Activated CD4-positive, alpha-beta memory T cell treated with anti-CD3 and anti-CD28 coated beads for 36 hours (primary cell): ENCODE measurements around the gene ANKRD33B. TPM values are rescaled to one million over a fixed set of nuclear protein-coding genes. Genes with fewer than 3 reads are reported as not detected.
"Not testable (repeated sequence)": the region's sequence is repeated elsewhere in the genome, so short reads cannot be mapped to it uniquely, and the experiment has no call there.

Experiments
- CTCF ChIA-PET: fragments of 350-600 bp; sonication (Branson Sonifier 250); formaldehyde crosslinking; loops from one replicate; lab custom pipeline; 2021; ENCODE audit warnings: antibody characterized with exemption, inconsistent platforms; lab: Charles Lee
- POLR2A ChIA-PET: fragments of 350-600 bp; sonication (Branson Sonifier 250); formaldehyde crosslinking; loops from one replicate; lab custom pipeline; 2021; ENCODE audit warnings: antibody characterized with exemption; lab: Charles Lee
- DNase-seq: peaks from one replicate; pipeline ENCODE4 v3.0.0-alpha.2; 2020
- H3K27ac Mint-ChIP-seq: one replicate; pipeline ENCODE4 v1.8.0; 2021; ENCODE audit warnings: mixed read lengths
- H3K27me3 Mint-ChIP-seq: one replicate; pipeline ENCODE4 v1.8.0; 2021; ENCODE audit warnings: mixed read lengths
- H3K36me3 Mint-ChIP-seq: one replicate; pipeline ENCODE4 v1.8.0; 2021; ENCODE audit warnings: mixed read lengths
- H3K4me1 Mint-ChIP-seq: one replicate; pipeline ENCODE4 v1.8.0; 2021; ENCODE audit warnings: low read depth, mixed read lengths
- H3K4me3 Mint-ChIP-seq: one replicate; pipeline ENCODE4 v1.8.0; 2021; ENCODE audit warnings: mild to moderate bottlenecking, mixed read lengths
- H3K9me3 Mint-ChIP-seq: one replicate; pipeline ENCODE4 v1.8.0; 2021; ENCODE audit warnings: mixed read lengths
- intact Hi-C: fragments of 100-400 bp; cut with micrococcal nuclease; formaldehyde crosslinking; loops from one replicate; pipeline ENCODE4 v1.15.1; 2023
- total RNA-seq, 2 experiments: library from RNA; stranded (reverse); gene quantifications; one replicate each; pipeline ENCODE4 v1.2.3, GENCODE V29; 2021

The ANKRD33B gene
- total RNA-seq, 2 experiments from 2014 or later: 9.9 to 10.0 TPM

DNA sequence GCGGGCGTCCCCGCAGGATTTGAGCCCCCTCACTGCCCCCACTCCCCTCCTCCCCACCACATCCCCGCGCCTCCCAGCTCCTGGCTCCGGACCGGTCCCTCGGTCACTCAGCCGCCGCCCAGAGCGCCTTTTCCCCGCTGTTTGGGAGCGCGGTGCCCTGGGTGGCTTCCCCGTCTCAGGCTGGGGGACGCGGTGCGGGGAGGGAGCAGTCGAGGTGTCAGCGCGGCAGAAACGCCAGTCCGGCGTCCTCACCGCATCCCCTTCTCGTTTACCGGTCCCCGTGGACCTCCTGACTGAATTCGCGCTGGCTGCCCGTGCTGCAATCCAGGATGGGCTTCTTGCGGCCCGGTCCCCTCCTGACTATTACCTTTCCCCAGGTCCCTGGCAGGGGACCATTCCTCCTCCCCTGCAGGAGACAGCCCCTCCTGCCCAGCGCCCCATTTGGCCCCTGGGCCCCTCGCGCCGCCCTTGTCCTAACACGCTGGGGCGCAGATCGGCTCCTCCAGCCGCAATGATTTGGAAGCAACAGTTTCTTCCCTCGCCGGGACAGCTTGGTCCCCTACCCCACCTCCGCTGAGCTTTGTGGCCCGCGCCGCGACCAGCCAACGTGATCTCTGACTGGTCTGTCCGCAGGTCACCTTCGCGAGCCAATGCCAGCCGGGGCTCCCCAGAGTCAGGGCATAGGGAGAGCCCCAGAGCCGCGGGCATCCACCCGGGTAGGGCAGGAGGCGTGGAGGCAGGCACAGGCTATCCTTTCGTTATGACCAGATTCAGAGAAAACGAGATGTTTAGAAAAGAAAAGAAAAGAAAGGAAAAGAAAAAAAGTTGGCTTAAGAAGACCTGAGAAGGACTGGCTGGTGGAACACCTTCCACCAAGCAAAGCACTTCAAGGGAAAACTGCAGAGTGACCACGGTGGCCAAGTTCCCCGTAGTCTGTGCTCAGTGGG, 1.2 kb downstream of the ANKRD33B start:
- peak; percentile 49 for DNase-seq
- H3K4me3 Mint-ChIP-seq: peak overlapping the region; percentile 84
- POLR2A ChIA-PET: interaction anchor here (0.6 to 0.9 kb wide), 2 partner anchors 65 to 72 kb away, joined by 3 to 4 read pairs; no protein-coding TSS in a partner anchor
- H3K4me1 Mint-ChIP-seq: peaks cover 21% of the 10 kb centered on the region
- no peaks in the 10 kb centered on the region for H3K9me3 Mint-ChIP-seq
- peaks cover 3% of the 10 kb centered on the region for H3K27me3 Mint-ChIP-seq
- H3K27ac Mint-ChIP-seq: no peak overlapping the region
- intact Hi-C loops: loop anchor here (1.0 to 10.0 kb wide), 7 partner anchors 14 to 213 kb away; partner anchors contain the start of genes DAP, MARCHF6 and ROPN1L
- CTCF ChIA-PET: interaction anchor here (1.0 to 1.4 kb wide), 2 partner anchors 62 kb away, joined by 3 to 4 read pairs; no protein-coding TSS in a partner anchor
- H3K36me3 Mint-ChIP-seq: no peaks in the 10 kb centered on the region

DNA sequence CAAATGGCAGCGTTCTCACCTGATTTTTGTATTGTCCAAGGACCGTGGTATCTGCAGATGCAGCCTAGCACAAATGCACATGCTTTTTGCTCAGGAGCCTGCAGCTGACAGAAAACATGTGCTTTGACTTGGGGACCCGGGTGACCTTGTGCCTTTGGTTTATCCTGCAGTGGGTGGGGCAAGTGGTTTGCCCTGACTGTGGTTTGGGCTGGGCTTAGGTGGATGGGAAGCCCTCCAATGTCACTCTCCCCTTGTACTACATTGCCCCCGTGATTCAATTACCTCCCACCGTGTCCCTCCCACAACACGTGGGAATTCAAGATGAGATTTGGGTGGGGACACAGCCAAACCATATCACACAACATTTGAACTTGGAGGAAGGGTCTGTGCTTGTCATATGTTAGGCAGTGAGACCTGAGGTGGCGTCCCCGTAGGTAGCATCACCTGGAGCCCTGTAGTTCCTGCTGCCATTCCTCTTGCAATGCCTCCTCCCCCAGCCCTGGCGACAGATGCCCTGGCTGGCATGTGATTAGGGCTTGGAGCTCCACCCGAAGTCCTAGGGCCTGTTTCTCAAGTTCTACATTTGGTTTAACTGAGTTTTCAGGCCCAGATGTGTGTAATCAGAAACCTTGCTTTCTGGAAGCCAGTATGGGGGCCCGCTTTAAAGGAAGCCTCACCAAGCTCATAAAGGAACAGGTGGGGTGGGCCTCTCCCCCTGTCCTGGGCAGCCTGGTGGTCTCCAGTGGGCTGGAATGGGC, 2.1 kb downstream of the ANKRD33B start:
- intact Hi-C loops: loop anchor here (1.0 to 10.0 kb wide), 4 partner anchors 13 to 121 kb away; partner anchors contain the start of gene ROPN1L

DNA sequence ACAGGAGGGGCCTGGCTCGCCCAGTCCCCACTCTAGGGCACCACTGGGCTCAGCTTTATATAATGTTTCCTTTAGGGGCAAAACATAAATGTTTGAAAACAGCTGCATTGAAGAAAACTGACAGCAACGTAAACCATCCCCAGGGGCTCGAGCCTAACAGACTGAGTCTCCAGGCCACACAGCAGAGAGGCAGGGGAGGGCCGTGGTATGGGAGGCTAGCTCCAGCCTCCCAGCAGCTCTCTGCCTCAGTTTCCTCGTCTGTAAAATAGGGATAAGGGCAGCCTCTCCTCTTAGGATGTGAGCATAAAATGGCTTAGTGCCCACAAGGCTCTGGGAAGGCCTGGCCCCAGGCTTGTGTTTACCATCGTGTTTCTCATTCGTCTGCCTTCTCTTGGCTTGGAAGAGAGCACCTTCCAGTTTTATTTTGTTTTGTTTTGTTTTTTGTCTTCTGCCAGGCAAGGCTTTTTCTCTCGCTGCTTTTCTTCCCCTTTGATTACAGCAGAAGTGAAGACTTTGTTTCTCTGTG, 2.7 kb downstream of the ANKRD33B start:
- intact Hi-C loops: loop anchor here (10.0 kb wide), 1 partner anchor 122 kb away; the partner anchor contains the start of gene ROPN1L
- H3K27ac Mint-ChIP-seq: no peak overlapping the region
- H3K4me1 Mint-ChIP-seq: peaks cover 21% of the 10 kb centered on the region
- no peak for DNase-seq
- CTCF ChIA-PET: interaction anchor here (0.8 to 1.1 kb wide), 2 partner anchors 10 to 24 kb away, joined by 3 to 4 read pairs; no protein-coding TSS in a partner anchor
- POLR2A ChIA-PET: interaction anchor here (1.3 kb wide), 1 partner anchor 69 kb away, joined by 3 read pairs; no protein-coding TSS in a partner anchor
- no peaks in the 10 kb centered on the region for H3K36me3 Mint-ChIP-seq
- peak overlapping the region; percentile 42 for H3K4me3 Mint-ChIP-seq
- H3K9me3 Mint-ChIP-seq: no peaks in the 10 kb centered on the region
- peaks cover 3% of the 10 kb centered on the region for H3K27me3 Mint-ChIP-seq

More for the DNA sequence above, 2.1 kb downstream of the ANKRD33B start:
- Mint-ChIP-seq H3K4me1 (peaks cover 21% of the 10 kb centered on the region), H3K27ac (no peak overlapping the region), H3K27me3 (peaks cover 3% of the 10 kb centered on the region), H3K36me3 (no peaks in the 10 kb centered on the region), H3K9me3 (no peaks in the 10 kb centered on the region), H3K4me3 (peak overlapping the region; percentile 84)
- ChIA-PET POLR2A (no interaction called here), CTCF (interaction anchor here (0.8 to 1.1 kb wide), 3 partner anchors 10 to 61 kb away, joined by 3 to 4 read pairs (median 3); no protein-coding TSS in a partner anchor)
- DNase-seq: no peak

DNA sequence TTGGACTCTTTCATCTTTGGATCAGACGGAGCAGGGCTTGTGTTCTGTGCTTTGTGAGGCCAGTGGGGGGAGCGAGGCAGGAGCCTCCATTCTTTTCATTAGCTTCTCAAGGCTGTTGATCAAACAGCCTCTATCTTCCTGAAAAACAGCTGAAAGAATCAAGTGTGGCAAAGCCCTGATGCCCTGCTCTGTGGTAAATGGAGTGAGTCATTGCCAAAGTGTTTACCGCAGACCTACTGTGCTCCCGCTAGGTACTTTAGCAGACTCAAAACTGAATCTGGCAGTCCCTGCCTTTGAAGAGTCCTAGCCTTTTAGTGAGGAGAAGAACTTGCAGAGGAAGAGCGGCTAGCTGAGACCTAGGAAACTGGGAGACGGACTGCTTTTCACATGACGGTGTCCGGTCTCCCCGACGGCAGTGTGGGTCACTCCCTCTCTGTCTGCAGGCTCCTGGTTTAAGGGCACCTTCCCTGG, 3.3 kb downstream of the ANKRD33B start:
- POLR2A ChIA-PET: interaction anchor here (1.3 kb wide), 1 partner anchor 68 kb away, joined by 3 read pairs; no protein-coding TSS in a partner anchor
- Mint-ChIP-seq H3K4me3 (peak overlapping the region; percentile 42), H3K9me3 (no peaks in the 10 kb centered on the region), H3K27me3 (peaks cover 2% of the 10 kb centered on the region), H3K27ac (no peak overlapping the region), H3K4me1 (peaks cover 21% of the 10 kb centered on the region), H3K36me3 (no peaks in the 10 kb centered on the region)
- DNase-seq: peak; percentile 46
- intact Hi-C loops: loop anchor here (10.0 kb wide), 1 partner anchor 122 kb away; the partner anchor contains the start of gene ROPN1L
- CTCF ChIA-PET: interaction anchor here (0.8 to 1.0 kb wide), 2 partner anchors 25 to 61 kb away, joined by 3 to 4 read pairs; no protein-coding TSS in a partner anchor

DNA sequence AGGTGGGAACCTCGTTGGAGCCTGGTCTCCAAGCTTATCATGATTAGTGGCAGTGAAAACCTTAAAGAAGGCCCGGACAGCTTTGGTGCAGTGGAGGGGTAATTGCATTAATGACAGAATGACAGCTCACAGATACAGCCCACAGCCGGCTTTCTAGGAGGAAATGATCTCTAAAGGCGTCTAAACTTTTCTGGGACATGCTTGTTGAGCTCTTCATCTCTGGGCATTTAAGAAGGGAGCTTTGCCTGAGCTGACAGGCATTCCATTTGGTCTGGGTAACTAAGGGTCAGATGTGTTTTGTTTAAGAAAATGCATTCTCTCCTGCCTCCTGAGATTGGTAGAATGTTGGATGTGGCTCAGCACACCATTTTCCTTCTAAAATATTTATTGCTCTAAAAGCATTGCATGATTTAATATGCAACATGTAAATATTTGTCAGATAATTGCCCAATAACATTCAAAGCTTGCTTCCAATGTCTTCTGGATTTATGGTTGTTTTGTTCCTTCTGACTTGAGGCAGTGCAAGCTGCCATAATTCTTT, 4.0 kb downstream of the ANKRD33B start:
- H3K9me3 Mint-ChIP-seq: no peaks in the 10 kb centered on the region
- intact Hi-C loops: loop anchor here (10.0 kb wide), 1 partner anchor 123 kb away; the partner anchor contains the start of gene ROPN1L
- peaks cover 2% of the 10 kb centered on the region for H3K27me3 Mint-ChIP-seq
- no peak for DNase-seq
- ChIA-PET CTCF (interaction anchor here (1.0 kb wide), 1 partner anchor 60 kb away, joined by 4 read pairs; no protein-coding TSS in a partner anchor), POLR2A (interaction anchor here (1.3 kb wide), 1 partner anchor 68 kb away, joined by 3 read pairs; no protein-coding TSS in a partner anchor)
- no peak overlapping the region for H3K4me3 Mint-ChIP-seq
- H3K36me3 Mint-ChIP-seq: no peaks in the 10 kb centered on the region
- H3K4me1 Mint-ChIP-seq: peaks cover 21% of the 10 kb centered on the region
- H3K27ac Mint-ChIP-seq: no peak overlapping the region

DNA sequence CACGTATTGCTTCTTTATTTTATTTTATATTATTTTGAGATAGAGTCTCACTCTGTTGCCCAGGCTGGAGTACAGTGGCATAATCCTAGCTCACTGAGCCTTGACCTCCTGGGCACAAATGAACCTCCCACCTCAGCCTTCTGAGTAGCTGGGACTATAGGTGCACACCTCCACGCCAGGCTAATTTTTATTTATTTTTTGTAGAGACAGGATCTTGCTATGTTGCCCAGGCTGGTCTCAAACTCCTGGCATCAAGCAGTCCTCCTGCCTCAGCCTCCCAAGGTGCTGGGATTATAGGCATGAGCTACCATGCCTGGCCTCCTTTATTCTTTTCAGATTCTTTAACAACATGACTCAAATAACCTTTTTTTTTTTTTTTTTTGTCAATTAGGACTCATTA, 6.7 kb downstream of the ANKRD33B start:
- H3K4me1 Mint-ChIP-seq: peaks cover 19% of the 10 kb centered on the region
- H3K27me3 Mint-ChIP-seq, DNase-seq, H3K36me3 Mint-ChIP-seq, H3K27ac Mint-ChIP-seq, intact Hi-C loops, H3K4me3 Mint-ChIP-seq, POLR2A ChIA-PET, H3K9me3 Mint-ChIP-seq: not testable (repeated sequence)
- CTCF ChIA-PET: interaction anchor here (0.6 to 1.9 kb wide), 2 partner anchors 57 to 557 kb away, joined by 3 to 7 read pairs; no protein-coding TSS in a partner anchor

DNA sequence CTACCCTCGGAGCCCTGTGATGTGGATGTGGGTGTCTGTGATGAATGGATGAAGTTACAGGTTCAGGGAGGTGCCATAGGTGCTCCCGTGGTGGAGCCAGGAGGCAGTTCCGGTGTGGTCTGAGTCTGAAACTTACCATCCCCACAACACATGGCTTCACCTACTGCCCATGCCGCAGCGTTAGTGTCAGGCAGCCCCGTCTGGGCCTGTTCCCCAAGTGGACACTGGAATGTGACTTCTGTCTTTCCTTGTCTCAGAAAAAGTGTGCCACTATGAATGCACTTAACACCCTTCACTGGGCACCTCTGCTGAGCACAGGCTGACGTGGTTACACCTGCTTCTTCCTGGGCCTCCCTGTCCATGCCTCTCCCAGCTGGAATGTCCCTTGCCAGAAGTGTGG, 8.6 kb downstream of the ANKRD33B start:
- no peaks in the 10 kb centered on the region for H3K36me3 Mint-ChIP-seq
- ChIA-PET CTCF (no interaction called here), POLR2A (no interaction called here)
- no peaks in the 10 kb centered on the region for H3K9me3 Mint-ChIP-seq
- intact Hi-C loops: no loop called here
- peaks cover 9% of the 10 kb centered on the region for H3K4me1 Mint-ChIP-seq
- H3K4me3 Mint-ChIP-seq: no peak overlapping the region
- H3K27me3 Mint-ChIP-seq: no peaks in the 10 kb centered on the region
- H3K27ac Mint-ChIP-seq: no peak overlapping the region
- DNase-seq: no peak

DNA sequence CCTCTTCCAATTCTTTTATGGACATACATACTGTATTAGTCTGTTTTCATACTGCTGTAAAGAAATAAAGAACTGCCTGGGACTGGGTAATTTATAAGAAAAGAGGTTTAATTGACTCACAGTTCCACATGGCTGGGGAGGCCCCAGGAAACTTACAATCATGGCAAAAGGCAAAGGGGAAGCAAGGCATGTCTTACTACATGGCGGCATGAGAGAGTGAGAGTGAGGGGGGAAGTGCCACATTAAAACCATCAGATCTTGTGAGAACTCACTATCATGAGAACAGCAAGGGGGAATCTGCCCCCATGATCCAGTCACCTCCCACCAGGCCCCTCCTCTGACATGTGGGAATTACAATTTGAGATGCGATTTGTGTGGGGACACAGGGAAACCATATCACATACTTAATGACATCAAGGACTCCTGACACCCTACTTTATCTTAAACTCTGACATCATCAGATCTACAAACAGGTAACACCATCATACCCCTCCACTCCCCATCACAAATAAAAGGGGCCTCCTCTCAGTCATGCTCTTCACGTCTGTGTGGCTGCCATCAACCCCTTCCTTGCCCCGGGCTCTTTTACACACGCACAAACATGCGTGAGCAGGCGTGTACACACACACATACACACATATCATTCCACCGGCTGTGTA, 9.7 kb downstream of the ANKRD33B start:
- H3K27me3 Mint-ChIP-seq: no peaks in the 10 kb centered on the region
- ChIA-PET CTCF (no interaction called here), POLR2A (no interaction called here)
- no peaks in the 10 kb centered on the region for H3K36me3 Mint-ChIP-seq
- no peak overlapping the region for H3K27ac Mint-ChIP-seq
- H3K4me3 Mint-ChIP-seq: no peak overlapping the region
- peaks cover 18% of the 10 kb centered on the region for H3K4me1 Mint-ChIP-seq
- no peak for DNase-seq
- intact Hi-C loops: no loop called here
- no peaks in the 10 kb centered on the region for H3K9me3 Mint-ChIP-seq

DNA sequence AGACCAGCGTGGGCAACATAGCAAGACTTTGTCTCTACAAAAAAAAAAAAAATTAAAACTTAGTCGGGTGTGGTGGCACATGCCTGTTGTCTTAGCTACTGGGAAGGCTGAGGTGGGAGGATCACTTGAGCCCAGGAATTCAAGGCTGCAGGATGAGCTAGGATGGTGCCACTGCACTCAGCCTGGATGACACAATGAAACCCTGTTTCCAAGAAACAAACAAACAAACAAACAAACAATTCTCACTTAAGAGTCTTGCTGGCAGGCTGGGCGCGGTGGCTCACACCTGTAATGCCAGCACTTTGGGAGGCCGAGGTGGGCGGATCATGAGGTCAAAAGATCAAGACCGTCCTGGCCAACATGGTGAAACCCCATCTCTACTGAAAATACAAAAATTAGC, 11.0 kb downstream of the ANKRD33B start:
- H3K4me1 Mint-ChIP-seq: peaks cover 30% of the 10 kb centered on the region
- intact Hi-C loops: loop anchor here (5.0 kb wide), 1 partner anchor 223 kb away; the partner anchor contains the start of gene MARCHF6
- H3K36me3 Mint-ChIP-seq, H3K27me3 Mint-ChIP-seq, H3K4me3 Mint-ChIP-seq, CTCF ChIA-PET, DNase-seq, H3K9me3 Mint-ChIP-seq, POLR2A ChIA-PET, H3K27ac Mint-ChIP-seq: not testable (repeated sequence)

DNA sequence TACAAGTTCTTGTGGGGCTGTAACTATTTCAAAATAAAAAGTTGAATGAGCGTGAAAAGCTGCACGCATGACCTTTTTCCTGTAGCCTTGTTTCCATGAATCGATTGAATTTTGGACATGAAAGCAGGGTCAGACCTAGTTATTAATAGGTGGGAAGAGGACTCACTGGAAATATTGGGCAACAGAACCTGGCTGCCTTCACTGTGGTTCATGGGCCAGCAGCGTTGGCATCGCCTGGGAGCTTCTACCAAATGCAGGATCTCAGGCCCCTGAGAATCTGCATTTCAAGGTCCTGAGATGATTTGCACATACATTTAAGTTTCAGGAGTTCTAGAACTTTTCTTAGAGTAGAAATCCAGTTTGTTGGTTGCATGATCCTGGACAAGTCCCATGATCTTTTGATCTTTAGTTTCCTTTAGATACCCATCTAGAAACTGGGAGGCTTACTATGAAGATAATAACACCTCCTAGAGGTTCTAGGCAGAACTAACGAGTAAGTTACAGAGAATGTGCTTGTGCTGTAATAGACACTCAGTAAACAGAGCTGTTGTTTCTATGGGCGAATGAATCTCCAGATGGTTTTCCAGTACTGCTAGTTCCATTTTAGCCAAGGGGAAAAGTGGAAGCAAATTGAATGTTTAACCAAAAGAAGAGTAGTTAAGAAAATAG, 12.4 kb downstream of the ANKRD33B start:
- DNase-seq: no peak
- Mint-ChIP-seq H3K27me3 (no peaks in the 10 kb centered on the region), H3K27ac (no peak overlapping the region), H3K4me1 (peaks cover 43% of the 10 kb centered on the region), H3K36me3 (no peaks in the 10 kb centered on the region), H3K9me3 (no peaks in the 10 kb centered on the region), H3K4me3 (no peak overlapping the region)
- ChIA-PET CTCF (interaction anchor here (0.7 to 1.7 kb wide), 4 partner anchors 10 to 59 kb away, joined by 3 to 4 read pairs (median 3); no protein-coding TSS in a partner anchor), POLR2A (interaction anchor here (0.6 kb wide), 1 partner anchor 13 kb away, joined by 3 read pairs; the partner anchor contains the start of gene ANKRD33B)
- intact Hi-C loops: loop anchor here (5.0 kb wide), 1 partner anchor 224 kb away; the partner anchor contains the start of gene MARCHF6
